SK-N-SH treated with all-trans-retinoic acid at 6 μM for 48 hours (cell line): Measurements from ENCODE around the gene TRPM2.

Experiments
- ATAC-seq: fragments of 200-7000 bp; cut with Tn5 transposase; 3 replicates; pipeline ENCODE4 v1.9.1; 2020; ENCODE audit warnings: mild to moderate bottlenecking, moderate library complexity
- BACH2 ChIP-seq: fragments of 250-450 bp; sonication (Bioruptor Pico); IDR thresholded peaks from 2 replicates; pipeline ENCODE4 v1.9.0; 2021; ENCODE audit warnings: mild to moderate bottlenecking, borderline replicate concordance
- CSDC2 ChIP-seq: fragments of 250-450 bp; sonication (Bioruptor Pico); IDR thresholded peaks from 2 replicates; pipeline ENCODE4 v1.5.0; 2020; ENCODE audit warnings: mild to moderate bottlenecking, moderate library complexity
- ESRRG ChIP-seq: fragments of 250-450 bp; sonication (Bioruptor Pico); IDR thresholded peaks from 2 replicates; pipeline ENCODE4 v1.6.1; 2021; ENCODE audit warnings: mild to moderate bottlenecking
- GLIS3 ChIP-seq: fragments of 250-450 bp; sonication (Bioruptor Pico); IDR thresholded peaks from 2 replicates; pipeline ENCODE4 v1.5.0; 2020; ENCODE audit warnings: mild to moderate bottlenecking, moderate library complexity
- ISL1 ChIP-seq: fragments of 250-450 bp; sonication (Bioruptor Pico); IDR thresholded peaks from 2 replicates; pipeline ENCODE4 v2.1.2; 2022; ENCODE audit warnings: mild to moderate bottlenecking, moderate library complexity
- OSR1 ChIP-seq: fragments of 250-450 bp; sonication (Bioruptor Pico); IDR thresholded peaks from 2 replicates; pipeline ENCODE4 v1.8.0; 2022; ENCODE audit warnings: moderate library complexity, mild to moderate bottlenecking, inconsistent platforms
- PPARA ChIP-seq: fragments of 250-450 bp; sonication (Bioruptor Pico); IDR thresholded peaks from 2 replicates; pipeline ENCODE4 v1.5.0; 2020; ENCODE audit warnings: mild to moderate bottlenecking, borderline replicate concordance
- RARB ChIP-seq: fragments of 250-450 bp; sonication (Bioruptor Pico); IDR thresholded peaks from 2 replicates; pipeline ENCODE4 v1.8.0; 2021; ENCODE audit warnings: mild to moderate bottlenecking, moderate library complexity
- TOX ChIP-seq: fragments of 250-450 bp; sonication (Bioruptor Pico); IDR thresholded peaks from 2 replicates; pipeline ENCODE4 v1.8.0; 2021; ENCODE audit warnings: mild to moderate bottlenecking, moderate library complexity, borderline replicate concordance
- ZC3H10 ChIP-seq: fragments of 250-450 bp; sonication (Bioruptor Pico); IDR thresholded peaks from 2 replicates; pipeline ENCODE4 v1.5.1; 2021; ENCODE audit warnings: mild to moderate bottlenecking, moderate library complexity
- ZFP3 ChIP-seq: fragments of 250-450 bp; sonication (Bioruptor Pico); IDR thresholded peaks from 2 replicates; pipeline ENCODE4 v1.5.0; 2020; ENCODE audit warnings: mild to moderate bottlenecking, moderate library complexity
- ZFP30 ChIP-seq: fragments of 450-650 bp; formaldehyde crosslinking; IDR thresholded peaks from 2 replicates; pipeline ENCODE4 v1.5.0; 2022; ENCODE audit warnings: mild to moderate bottlenecking, moderate library complexity
- ZNF565 ChIP-seq: fragments of 450-650 bp; formaldehyde crosslinking; conservative IDR thresholded peaks from 2 replicates; pipeline ENCODE4 v1.5.0; 2020; ENCODE audit warnings: low read depth, mild to moderate bottlenecking, moderate library complexity
- ZNF70 ChIP-seq: fragments of 450-650 bp; formaldehyde crosslinking; IDR thresholded peaks from 2 replicates; pipeline ENCODE4 v1.5.0; 2020; ENCODE audit warnings: mild to moderate bottlenecking, moderate library complexity
- TF ChIP-seq, protein P1 (sequence below): fragments of 250-450 bp; sonication (Bioruptor Pico); IDR thresholded peaks from 2 replicates; pipeline ENCODE4 v1.8.0; 2020; ENCODE audit warnings: mild to moderate bottlenecking, moderate library complexity, borderline replicate concordance
- TF ChIP-seq, protein P2 (sequence below): fragments of 250-450 bp; sonication (Bioruptor Pico); IDR thresholded peaks from 2 replicates; pipeline ENCODE4 v1.5.1; 2020; ENCODE audit warnings: low read depth, mild to moderate bottlenecking, moderate library complexity
- TF ChIP-seq, protein P3 (sequence below): fragments of 250-450 bp; sonication (Bioruptor Pico); IDR thresholded peaks from 2 replicates; pipeline ENCODE4 v1.8.0; 2021; ENCODE audit warnings: low read depth, mild to moderate bottlenecking, moderate library complexity, borderline replicate concordance

The TRPM2 gene

DNA sequence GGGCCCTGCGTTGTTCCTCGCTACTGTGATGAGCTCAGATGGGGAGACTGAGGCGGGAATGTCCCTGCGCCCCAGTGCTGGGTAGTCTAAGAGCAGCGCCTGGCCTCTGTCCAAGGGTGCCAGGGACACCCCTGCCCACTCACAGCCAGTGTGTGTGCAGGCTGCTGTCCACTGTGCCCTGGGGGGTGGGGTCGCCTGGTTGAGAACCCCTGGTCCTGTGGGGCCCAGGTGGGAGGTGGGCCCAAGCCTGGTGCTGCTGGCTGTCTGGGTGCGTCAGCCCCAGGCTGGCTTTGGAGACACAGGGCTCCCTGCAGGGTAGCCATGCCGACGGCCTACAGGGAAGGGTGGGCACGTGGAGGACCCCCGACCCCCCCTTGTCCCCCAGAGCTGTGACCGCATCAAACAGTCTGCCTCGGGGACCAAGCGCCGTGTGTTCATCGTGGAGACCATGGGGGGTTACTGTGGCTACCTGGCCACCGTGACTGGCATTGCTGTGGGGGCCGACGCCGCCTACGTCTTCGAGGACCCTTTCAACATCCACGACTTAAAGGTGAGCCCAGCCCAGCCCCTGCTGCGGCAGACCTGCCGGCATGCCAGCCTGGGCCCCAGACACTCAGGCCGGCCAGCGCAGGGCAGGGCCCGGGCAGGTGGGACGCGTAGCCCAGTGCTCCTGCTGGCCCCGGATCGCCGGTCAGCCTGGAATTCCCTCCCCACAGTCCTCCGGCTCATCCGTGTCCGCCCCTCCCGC is 29.1 kb upstream of the TRPM2 start:
- no peak for ATAC-seq
- TF ChIP-seq BACH2, result no peak
- TF ChIP-seq PPARA, result no peak
- no peak for TF ChIP-seq CSDC2
- TF ChIP-seq TOX, result no peak
- no peak for TF ChIP-seq RARB (CRISPR knock-in tag)
- TF ChIP-seq, protein P1, sequence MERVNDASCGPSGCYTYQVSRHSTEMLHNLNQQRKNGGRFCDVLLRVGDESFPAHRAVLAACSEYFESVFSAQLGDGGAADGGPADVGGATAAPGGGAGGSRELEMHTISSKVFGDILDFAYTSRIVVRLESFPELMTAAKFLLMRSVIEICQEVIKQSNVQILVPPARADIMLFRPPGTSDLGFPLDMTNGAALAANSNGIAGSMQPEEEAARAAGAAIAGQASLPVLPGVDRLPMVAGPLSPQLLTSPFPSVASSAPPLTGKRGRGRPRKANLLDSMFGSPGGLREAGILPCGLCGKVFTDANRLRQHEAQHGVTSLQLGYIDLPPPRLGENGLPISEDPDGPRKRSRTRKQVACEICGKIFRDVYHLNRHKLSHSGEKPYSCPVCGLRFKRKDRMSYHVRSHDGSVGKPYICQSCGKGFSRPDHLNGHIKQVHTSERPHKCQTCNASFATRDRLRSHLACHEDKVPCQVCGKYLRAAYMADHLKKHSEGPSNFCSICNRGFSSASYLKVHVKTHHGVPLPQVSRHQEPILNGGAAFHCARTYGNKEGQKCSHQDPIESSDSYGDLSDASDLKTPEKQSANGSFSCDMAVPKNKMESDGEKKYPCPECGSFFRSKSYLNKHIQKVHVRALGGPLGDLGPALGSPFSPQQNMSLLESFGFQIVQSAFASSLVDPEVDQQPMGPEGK, result no peak

DNA sequence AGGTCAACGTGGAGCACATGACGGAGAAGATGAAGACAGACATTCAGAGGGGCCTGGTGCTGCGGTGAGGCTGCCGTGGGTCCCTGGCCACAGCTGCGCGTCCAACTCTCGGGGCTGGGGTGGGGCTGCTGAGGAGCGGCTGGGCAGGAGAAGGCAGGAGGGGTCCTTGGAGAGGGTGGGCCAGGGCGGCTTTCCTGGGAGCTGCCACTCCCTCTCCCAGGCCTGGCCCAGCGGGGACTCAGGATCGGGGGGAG is 28.6 kb upstream of the TRPM2 start:
- ATAC-seq, result no peak
- TF ChIP-seq OSR1 (no peak), ESRRG (CRISPR knock-in tag) (no peak), ZFP3 (no peak), TOX (no peak), GLIS3 (no peak)
- TF ChIP-seq, protein P2, sequence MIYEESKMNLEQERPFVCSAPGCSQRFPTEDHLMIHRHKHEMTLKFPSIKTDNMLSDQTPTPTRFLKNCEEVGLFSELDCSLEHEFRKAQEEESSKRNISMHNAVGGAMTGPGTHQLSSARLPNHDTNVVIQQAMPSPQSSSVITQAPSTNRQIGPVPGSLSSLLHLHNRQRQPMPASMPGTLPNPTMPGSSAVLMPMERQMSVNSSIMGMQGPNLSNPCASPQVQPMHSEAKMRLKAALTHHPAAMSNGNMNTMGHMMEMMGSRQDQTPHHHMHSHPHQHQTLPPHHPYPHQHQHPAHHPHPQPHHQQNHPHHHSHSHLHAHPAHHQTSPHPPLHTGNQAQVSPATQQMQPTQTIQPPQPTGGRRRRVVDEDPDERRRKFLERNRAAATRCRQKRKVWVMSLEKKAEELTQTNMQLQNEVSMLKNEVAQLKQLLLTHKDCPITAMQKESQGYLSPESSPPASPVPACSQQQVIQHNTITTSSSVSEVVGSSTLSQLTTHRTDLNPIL, result no peak

DNA sequence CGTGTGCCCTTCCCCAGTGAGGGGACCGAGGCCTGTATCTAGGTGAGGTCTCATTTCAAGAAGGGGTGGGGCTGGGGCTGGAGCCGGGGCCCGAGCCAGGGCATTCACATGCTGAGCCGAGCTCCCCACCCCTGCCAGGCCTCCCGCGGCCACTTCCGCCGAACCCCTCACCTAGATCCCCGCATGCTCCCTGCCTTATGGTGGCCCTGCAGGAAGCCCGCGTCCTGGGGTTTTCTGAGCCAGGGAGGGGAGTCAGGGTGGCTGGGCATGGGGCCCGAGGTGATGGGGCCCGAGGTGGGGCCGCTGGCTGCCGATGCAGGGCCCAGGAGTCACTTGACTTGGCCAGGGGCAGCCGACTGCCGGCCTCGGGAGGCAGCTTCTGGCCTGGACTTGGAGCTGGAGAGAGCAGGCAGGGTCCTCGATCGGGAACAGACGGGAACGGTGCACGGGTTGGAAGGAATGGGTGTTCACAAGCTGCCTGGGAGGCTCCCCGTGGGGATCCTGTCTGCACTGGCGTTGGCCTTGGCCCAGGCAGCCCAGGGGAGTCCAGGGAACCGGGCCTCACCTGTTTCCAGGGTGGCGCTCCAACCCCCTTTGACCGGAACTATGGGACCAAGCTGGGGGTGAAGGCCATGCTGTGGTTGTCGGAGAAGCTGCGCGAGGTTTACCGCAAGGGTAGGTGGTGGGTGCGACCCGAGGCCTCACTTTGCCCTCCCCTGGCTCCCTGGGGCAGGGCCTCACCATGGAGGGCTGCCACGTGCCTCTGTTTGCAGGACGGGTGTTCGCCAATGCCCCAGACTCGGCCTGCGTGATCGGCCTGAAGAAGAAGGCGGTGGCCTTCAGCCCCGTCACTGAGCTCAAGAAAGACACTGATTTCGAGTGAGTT is 27.8 kb upstream of the TRPM2 start:
- no peak for ATAC-seq
- TF ChIP-seq, protein P3, sequence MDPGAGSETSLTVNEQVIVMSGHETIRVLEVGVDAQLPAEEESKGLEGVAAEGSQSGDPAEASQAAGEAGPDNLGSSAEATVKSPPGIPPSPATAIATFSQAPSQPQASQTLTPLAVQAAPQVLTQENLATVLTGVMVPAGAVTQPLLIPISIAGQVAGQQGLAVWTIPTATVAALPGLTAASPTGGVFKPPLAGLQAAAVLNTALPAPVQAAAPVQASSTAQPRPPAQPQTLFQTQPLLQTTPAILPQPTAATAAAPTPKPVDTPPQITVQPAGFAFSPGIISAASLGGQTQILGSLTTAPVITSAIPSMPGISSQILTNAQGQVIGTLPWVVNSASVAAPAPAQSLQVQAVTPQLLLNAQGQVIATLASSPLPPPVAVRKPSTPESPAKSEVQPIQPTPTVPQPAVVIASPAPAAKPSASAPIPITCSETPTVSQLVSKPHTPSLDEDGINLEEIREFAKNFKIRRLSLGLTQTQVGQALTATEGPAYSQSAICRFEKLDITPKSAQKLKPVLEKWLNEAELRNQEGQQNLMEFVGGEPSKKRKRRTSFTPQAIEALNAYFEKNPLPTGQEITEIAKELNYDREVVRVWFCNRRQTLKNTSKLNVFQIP (CRISPR knock-in tag), result no peak
- TF ChIP-seq OSR1 (no peak), ZNF70 (CRISPR knock-in tag) (no peak), ZFP3 (no peak), TOX (no peak)

DNA sequence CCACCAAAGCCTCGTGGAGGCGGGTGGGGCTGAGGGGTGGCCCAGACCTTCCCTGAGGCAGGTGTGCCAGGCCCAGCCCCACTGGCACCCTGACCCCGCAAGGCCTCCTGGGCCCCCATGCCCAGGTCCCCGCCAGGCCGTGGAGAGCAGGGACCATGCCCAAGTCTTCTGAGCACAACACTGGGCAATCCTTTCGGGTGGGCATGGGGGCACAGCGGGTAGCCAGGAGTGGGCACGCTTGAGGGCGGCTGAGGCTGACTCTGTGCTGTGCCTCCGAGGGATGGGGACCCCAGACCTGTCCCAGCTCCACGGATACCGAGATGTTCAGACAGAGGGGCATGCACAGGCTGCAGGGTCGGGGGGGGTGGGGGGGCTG is 27.2 kb upstream of the TRPM2 start:
- TF ChIP-seq ZFP30 (CRISPR knock-in tag), result no peak
- no peak for TF ChIP-seq RARB (CRISPR knock-in tag)
- no peak for TF ChIP-seq BACH2
- no peak for TF ChIP-seq TOX
- TF ChIP-seq, protein P3 (CRISPR knock-in tag), result no peak
- no peak for TF ChIP-seq ZC3H10
- TF ChIP-seq ZNF565 (CRISPR knock-in tag), result no peak
- no peak for TF ChIP-seq GLIS3
- no peak for ATAC-seq

DNA sequence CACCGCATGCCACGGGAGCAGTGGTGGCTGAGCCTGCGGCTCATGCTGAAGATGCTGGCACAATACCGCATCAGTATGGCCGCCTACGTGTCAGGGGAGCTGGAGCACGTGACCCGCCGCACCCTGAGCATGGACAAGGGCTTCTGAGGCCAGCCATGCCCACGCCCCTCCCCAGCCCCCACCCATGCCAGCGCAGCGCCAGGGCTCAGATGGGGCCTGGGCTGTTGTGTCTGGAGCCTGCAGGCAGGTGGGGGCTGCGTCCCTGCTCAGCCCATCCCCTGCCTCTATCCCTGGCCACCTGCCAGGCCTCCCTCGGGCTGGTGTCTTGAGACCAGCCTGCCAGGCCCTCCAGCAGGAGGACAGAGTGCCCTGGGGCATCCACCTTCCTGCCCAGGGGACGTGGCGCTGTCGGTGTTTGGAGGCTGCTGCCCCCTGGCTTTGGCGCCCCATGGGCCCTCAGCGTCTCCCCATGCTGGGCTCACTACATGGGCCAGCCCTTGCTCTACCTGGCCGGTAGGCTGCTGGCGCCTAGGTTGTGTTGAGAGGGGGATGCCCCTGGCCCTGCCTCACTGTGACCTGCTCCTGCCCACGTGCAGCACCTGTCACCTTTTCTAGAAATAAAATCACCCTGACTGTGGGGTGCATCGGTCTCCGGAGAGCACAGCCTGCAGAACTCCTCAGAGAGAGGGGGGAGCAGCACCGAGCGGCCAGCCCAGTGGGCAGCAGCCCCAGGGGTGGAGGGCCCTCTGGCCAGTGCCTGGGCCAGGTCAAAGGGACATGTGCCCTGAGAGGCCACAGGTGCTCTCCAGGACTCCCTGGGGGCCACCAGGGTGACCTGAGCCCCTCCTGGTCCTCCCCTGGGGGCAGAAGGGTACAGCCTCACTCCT is 26.5 kb upstream of the TRPM2 start:
- ATAC-seq, result no peak
- TF ChIP-seq, protein P3 (CRISPR knock-in tag), result no peak
- TF ChIP-seq ISL1 (CRISPR knock-in tag) (no peak), ZNF70 (CRISPR knock-in tag) (no peak)
